GM10266 (cell line): ENCODE results near the gene ABTB2.
"Not testable (repeated sequence)": the region's sequence is repeated elsewhere in the genome, so short reads cannot be mapped to it uniquely, and the experiment has no call there.

Experiments used
- DNase-seq: peaks from one replicate; pipeline ENCODE4 v3.0.0; 2012; ENCODE audit errors: extremely low spot score
- CTCF ChIP-seq: IDR thresholded peaks from 2 replicates; pipeline ENCODE4 v1.5.1; 2012; ENCODE audit warnings: mild to moderate bottlenecking, low read depth; ENCODE audit not compliant: control insufficient read depth, insufficient read depth; ENCODE audit errors: missing control alignments

ABTB2 gene

DNA sequence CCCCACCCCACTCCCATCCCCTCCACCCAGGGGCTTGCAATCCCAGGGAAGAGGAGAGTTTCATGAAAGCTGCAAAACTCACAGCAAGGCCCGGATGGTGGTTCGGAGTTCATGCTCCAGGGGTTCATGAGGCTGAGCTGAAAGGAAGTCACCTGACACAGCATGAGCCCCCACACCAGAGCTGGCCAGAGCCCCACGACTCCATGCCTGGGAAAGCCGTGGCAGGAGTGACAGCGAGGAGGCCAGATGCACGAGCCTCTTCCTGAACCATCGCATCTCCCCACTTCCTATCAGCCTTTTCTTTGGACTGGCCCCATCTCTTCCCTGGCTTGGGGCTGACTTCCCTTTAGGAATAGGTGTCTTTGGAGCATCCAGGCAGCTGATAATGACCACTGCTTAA lies 105.8 kb downstream of the ABTB2 start:
- TF ChIP-seq CTCF = no peak
- no peak for DNase-seq

- no peak for DNase-seq
- TF ChIP-seq CTCF = no peak
Observed at GRCh38 chr11:34251589-34251980, 106.2 kb downstream of the ABTB2 start.

- no peak for TF ChIP-seq CTCF
- DNase-seq = no peak
Observed at GRCh38 chr11:34250732-34251588, 106.8 kb downstream of the ABTB2 start.

GRCh38 chr11:34250211-34250610 lies 107.6 kb downstream of the ABTB2 start:
- TF ChIP-seq CTCF = no peak
- no peak for DNase-seq

GRCh38 chr11:34249439-34249838 lies 108.4 kb downstream of the ABTB2 start:
- no peak for TF ChIP-seq CTCF
- no peak for DNase-seq

DNA sequence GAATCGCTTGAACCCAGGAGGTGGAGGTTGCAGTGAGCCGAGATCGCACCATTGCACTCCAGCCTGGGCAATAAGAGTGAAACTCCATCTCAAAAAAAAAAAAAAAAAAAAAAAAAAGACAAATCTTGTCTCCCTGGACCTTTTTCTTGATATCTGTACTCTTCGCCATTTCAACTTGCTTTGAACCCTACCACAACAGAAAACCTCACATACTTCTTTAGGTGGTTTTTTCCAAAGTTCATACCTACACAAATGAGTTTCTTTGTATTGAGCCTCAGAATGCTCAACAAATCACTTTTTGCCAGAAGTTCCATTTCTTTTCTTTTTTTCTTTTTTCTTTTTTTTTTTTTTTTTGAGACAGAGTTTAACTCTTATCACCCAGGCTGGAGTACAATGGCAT lies 111.3 kb downstream of the ABTB2 start:
- not testable (repeated sequence) for DNase-seq

DNA sequence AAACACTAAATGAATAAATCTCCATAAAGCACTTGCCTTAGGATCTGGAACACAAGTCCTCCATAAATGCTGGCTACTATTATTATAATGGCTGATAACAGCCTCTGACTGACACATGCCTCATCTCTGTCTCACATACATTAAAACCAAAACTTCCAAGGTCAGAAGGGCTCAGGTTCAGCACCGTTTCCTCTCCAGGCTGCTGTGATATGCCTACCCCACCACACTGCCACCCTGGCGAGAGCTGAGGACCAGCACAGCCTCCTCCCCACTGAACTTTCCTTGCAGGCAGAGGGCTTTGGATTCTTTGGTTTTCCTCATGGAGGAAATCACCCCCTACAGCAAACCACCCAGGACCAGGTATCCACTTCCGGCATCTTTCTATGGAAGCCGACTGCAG lies 112.8 kb downstream of the ABTB2 start:
- no peak for TF ChIP-seq CTCF
- no peak for DNase-seq
